ENCODE results near the gene DDX46.
A peak's percentile ranks its signal among the peaks of the same experiment; 100 is the strongest.
"Not testable (repeated sequence)": the region's sequence is repeated elsewhere in the genome, so short reads cannot be mapped to it uniquely, and the experiment has no call there.

The DDX46 gene, protein sequence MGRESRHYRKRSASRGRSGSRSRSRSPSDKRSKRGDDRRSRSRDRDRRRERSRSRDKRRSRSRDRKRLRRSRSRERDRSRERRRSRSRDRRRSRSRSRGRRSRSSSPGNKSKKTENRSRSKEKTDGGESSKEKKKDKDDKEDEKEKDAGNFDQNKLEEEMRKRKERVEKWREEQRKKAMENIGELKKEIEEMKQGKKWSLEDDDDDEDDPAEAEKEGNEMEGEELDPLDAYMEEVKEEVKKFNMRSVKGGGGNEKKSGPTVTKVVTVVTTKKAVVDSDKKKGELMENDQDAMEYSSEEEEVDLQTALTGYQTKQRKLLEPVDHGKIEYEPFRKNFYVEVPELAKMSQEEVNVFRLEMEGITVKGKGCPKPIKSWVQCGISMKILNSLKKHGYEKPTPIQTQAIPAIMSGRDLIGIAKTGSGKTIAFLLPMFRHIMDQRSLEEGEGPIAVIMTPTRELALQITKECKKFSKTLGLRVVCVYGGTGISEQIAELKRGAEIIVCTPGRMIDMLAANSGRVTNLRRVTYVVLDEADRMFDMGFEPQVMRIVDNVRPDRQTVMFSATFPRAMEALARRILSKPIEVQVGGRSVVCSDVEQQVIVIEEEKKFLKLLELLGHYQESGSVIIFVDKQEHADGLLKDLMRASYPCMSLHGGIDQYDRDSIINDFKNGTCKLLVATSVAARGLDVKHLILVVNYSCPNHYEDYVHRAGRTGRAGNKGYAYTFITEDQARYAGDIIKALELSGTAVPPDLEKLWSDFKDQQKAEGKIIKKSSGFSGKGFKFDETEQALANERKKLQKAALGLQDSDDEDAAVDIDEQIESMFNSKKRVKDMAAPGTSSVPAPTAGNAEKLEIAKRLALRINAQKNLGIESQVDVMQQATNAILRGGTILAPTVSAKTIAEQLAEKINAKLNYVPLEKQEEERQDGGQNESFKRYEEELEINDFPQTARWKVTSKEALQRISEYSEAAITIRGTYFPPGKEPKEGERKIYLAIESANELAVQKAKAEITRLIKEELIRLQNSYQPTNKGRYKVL

DNA sequence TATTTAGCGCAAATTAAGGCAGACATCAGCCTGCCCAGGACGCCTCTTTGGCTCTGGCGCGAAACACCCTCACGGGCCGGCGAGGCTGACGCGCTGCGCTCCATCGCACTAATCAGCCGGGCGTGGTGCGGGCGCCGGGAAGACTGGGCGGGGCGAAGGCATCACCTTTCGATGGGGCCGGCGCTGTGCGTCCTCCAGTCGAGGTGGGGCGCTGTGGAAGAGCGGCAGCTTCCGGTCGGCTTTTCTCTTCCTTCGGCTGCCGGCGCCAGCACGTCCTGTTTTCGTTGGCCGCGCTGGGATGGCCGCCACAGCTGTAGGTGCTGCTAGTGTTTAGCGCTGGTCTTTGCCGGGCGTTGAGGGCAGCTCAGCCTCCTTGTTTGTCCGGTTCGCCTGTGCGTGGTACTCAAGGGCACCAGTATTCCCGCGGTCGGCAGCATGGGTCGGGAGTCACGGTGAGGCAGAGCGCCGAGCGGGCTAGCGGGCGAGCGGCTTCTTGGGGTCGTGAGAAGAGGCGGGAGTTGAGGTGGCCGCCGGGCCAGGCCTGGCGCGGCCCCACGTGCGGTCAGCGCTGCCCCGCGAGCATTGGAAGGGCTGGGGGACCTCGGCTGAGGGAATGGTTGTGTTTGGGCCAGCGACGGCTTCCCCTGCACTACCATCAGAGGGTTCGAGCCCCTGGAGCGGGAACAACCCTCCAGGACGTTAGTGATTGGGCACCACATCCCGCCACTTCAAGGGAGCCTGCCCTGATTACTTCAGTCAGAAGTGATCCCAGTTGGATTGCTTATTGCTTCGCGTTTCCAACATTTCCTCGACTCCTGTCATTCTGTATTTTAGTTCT is at the start of gene DDX46:
Gene DDX46 (plus strand): TSS at position 276 of the 838 bp plus-strand sequence. CDS start 160 bp downstream, at position 436.
- peak; percentile 89 to 90 for DNase-seq (ENCODE audit: low read depth in 1 of 2, low spot score in 1 of 2)

DNA sequence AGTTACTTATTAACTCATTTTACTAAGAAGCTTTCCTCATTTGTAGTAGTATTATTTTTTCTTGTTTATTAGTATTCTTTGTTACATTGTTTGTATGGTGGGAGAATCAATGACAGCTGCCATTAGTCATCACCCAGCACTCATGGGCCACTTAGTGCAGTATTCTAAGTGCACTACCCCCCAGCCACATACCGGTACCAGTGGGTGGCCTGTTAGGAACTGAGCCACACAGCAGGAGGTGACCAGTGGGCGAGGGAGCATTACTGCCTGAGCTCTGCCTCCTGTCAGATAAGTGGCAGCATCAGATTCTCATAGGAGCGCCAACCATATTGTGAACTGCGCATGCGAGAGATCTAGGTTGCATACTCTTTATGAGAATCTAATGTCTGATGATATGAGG is 44.5 kb upstream of the DDX46 start:
- DNase-seq (ENCODE audit: low read depth in 1 of 2, low spot score in 1 of 2): no peak

DNA sequence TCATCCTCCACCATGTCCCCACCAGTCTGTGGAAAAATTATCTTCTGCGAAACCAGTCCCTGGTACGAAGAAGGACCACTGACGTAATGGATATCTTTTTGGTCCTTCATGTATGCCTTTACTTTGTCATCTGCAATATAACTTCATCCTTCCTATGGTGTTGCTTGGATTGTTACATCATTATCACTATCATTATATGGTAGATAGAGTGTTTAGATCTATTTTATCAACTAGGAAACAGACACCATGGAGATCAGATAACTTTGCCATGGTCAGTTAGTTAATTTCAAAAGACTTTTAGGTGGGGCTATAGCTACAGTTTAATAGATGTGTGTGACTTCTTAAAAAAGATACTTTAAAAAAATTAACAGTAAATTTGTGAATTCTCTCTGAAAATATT is 44.0 kb upstream of the DDX46 start:
- DNase-seq (ENCODE audit: low read depth in 1 of 2, low spot score in 1 of 2): no peak

DNA sequence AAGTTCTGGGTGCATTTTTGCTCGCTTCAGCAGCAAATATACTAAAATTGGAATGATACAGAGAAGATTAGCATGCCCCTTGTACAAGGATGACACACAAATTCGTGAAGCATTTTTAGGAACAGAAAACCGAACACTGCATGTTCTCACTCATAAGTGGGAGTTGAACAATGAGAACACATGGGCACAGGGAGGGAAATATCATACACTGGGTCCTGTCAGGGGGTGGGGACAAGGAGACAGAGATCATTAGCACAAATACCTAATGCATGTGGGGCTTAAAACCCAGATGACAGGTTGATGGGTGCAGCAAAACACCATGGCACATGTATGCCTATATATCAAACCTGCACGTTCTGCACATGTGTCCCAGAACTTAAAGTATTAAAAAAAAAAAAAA is 43.1 kb upstream of the DDX46 start:
- not testable (repeated sequence) for DNase-seq (ENCODE audit: low read depth in 1 of 2, low spot score in 1 of 2)

DNA sequence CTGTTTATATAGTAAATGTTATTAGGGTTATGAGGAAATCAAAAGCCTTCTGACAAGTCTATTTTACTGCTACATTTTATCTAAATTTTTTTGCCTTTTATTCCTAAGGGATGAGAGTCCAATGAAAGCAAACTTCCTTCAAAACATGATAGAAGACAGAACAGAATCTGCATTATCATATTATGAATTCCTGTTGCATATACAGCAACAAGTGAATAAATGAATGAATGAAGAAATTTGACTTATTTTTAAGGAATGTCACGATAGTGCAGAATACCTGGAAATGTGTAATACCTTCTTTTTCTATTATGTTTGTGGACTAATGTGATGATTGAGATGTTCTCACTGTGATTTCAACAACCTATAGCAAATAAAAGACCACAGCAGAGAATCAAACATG is 33.7 kb upstream of the DDX46 start:
- no peak for DNase-seq (ENCODE audit: low read depth in 1 of 2, low spot score in 1 of 2)

DNA sequence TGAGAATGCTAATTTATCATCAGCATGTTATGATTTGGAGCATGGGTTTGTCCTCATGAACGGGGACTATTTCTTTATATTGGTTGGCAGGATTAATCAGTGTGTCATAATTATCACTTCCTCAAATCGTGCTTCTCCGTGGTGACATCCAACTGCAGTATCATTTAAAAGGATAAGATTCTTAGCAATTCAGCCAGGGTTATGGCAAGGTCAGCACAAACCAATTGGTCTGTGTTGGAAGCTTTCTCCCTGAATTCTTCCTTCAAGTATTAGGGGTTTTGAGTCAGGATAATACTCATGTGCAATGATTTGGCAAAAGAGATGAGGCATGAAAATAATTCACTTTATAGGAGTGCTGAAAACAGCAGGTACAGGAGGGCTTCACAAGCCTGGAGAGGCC is 25.8 kb upstream of the DDX46 start:
- no peak for DNase-seq (ENCODE audit: low read depth in 1 of 2, low spot score in 1 of 2)

DNA sequence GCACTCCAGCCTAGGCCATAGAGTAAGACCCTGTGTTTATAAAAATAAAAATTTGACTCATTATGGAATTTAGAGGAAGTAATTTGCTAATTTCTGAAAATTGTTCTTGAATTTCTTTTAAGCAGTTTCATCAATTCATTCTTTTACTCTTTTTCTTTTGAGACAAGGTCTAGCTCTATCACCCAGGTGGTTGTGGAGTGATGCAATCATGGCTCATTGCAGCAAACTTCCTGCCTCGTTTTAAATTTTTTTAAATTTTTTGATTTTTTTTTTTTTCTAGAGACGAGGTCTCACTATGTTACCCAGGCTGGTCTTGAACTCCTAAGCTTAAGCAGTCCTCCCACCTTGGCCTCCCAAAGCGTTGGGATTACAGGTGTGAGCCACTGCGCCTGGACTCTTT is 23.3 kb upstream of the DDX46 start:
- DNase-seq (ENCODE audit: low read depth in 1 of 2, low spot score in 1 of 2): no peak

DNA sequence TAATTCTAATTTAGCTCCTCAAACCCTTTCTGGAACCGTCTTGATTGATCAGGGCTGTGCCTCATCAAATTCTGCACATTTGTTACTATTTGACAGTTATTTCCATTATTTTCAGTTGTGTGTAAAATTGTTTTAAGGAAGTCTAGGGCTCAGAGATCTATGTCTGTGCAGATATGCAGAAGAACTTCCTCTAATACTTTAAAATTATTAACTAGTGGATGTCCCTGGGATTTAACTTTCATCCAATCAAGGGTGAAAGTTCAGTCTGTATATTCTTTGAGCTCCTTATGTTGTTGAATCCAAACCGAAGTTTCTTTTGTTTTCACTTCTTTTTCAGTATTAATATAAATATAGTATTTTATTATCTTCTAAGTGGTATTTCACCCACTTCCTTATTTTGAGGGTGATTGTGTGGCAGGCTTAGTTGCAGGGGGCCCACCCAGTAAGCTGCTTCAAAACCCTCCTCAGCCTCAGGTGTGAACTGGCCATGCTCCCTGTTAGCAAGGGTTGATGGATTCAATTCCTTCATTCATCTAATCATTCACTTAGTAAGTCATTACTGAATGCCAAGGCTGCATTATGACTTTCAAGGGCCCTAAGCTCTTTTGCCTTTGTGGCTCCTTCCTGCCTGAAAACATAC is 22.3 kb upstream of the DDX46 start:
- no peak for DNase-seq (ENCODE audit: low read depth in 1 of 2, low spot score in 1 of 2)

DNA sequence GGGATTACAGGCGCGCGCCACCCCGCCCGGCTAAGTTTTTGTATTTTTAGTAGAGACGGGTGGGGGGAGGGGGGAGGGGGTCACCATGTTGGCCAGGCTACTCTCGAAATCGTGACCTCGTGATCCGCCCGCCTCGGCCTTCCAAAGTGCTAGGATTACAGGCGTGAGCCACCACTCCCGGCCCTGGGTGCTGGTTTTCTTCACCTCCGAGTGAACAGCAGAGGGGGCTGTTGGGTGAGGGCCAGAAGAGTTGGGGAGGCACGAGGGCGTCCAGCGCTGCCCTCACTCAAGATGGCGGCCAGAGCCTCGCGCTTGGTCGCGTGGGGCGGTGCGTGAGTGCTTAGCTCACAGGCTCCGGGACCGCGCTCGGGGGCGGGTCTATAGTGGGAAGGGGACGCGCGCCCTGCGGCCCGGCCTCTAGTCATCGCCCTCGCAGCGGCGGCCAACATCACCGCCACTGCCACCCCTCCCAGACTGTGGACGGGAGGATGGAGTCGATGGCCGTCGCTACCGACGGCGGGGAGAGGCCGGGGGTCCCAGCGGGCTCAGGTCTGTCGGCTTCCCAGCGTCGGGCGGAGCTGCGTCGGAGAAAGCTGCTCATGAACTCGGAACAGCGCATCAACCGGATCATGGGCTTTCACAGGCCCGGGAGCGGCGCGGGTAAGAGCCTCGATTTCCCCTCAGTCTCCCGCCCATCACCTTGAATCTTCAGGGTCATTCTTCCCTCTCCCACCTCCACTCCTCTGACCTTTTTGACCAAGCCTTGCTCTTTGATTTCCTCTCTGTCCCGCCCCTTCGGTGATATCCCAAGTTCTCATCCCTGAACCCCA is 20.2 kb upstream of the DDX46 start, which contains the start of gene CAMLG:
Gene CAMLG (plus strand): TSS at position 416 of the 830 bp plus-strand sequence. CDS start 73 bp downstream, at position 489.
- peak; percentile 93 to 96 for DNase-seq (ENCODE audit: low read depth in 1 of 2, low spot score in 1 of 2)

DNA sequence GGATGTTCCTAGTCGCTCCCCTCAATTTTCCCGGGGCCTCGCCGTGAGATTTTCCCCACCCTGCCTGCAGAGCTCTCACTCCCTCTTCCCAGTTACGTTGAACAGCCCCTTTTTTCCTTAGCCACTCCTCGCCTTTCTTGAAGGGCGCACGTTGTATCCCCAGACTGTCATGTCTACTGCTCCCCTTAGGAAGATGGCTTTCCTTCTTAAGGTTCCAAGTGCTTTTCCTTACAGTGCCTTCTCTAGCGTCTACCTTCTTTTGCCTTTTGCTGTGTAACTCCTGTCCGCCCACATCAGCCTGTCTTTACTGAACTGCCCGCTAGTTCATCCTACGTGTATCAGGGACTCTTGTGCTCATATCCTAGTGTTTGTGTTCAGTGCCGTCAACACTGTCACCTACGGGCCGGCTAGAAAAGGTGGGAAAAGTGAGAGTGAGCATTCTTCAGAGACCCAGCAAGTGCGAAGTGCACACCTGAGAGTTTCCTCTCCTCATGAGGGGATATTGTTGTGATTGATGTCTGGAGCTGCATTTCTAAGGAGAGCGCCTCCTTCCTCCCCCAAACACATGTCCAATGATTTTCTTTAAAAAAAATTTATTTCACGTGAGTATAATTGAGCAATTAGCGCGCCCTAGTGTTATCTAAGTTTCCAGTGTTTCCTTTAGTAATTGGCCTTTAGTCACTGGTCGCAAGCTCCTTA is 19.5 kb upstream of the DDX46 start:
- peak in 1 of 2 donors; percentile 5 for DNase-seq (ENCODE audit: low read depth in 1 of 2, low spot score in 1 of 2)

DNA sequence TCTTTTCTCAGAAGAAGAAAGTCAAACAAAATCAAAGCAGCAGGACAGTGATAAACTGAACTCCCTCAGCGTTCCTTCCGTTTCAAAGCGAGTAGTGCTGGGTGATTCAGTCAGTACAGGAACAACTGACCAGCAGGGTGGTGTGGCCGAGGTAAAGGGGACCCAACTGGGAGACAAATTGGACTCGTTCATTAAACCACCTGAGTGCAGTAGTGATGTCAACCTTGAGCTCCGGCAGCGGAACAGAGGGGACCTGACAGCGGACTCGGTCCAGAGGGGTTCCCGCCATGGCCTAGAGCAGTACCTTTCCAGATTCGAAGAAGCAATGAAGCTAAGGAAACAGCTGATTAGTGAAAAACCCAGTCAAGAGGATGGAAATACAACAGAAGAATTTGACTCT is 17.5 kb upstream of the DDX46 start:
- no peak for DNase-seq (ENCODE audit: low read depth in 1 of 2, low spot score in 1 of 2)

DNA sequence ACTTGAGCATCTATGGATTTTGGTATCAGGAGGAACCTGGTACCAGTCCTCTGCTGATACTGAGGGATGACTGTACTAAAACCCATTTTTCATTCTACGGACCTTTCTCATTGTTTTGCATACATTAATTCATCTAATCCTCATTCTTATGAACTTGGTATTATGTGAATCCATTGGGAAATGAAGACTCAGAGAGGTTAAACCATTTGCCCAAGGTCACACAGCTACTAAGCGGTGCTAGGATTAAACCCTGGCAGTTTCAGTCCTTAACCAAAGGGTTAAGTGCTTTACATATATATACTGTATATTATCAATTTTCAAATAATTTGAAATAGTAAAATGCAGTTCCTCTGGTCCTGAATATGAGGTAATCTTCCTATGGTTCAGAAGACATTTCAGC is 16.4 kb upstream of the DDX46 start:
- no peak for DNase-seq (ENCODE audit: low read depth in 1 of 2, low spot score in 1 of 2)

DNA sequence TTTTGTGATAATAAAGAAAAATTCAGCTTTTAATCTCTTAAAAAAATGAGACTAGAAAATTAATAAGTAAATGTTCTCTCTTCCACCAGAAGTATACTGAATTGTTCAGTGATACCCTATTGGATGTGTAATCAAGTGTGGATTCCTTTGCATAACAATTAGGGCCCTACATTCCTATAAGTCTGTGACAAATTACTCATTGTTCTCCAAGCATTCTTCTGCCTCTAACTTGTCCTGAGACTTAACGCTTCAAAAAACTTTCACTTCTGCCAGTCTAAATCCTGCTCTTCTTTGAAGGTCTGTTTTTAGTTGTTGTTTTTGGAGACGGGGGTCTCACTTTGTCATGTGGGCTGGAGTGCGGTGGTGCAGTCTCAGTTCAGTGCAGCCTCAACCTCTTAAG is 9.2 kb upstream of the DDX46 start:
- DNase-seq (ENCODE audit: low read depth in 1 of 2, low spot score in 1 of 2): no peak

DNA sequence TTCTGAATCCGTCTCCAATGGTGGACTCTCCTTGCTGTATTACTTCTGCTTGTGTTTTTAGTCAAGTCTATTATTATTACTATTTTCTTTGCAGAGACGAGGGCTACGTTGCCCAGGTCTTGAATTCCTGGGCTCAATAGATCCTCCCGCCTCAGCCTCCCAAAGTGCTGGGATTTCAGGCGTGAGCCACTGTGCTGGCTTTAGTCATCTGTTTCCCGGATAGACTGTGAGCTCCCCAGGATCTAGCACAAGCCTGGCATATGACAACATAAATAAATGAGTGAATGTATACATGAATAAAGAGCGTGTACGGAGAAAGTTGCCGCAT is 439 bp upstream of the DDX46 start:
- no peak for DNase-seq (ENCODE audit: low read depth in 1 of 2, low spot score in 1 of 2)

DNA sequence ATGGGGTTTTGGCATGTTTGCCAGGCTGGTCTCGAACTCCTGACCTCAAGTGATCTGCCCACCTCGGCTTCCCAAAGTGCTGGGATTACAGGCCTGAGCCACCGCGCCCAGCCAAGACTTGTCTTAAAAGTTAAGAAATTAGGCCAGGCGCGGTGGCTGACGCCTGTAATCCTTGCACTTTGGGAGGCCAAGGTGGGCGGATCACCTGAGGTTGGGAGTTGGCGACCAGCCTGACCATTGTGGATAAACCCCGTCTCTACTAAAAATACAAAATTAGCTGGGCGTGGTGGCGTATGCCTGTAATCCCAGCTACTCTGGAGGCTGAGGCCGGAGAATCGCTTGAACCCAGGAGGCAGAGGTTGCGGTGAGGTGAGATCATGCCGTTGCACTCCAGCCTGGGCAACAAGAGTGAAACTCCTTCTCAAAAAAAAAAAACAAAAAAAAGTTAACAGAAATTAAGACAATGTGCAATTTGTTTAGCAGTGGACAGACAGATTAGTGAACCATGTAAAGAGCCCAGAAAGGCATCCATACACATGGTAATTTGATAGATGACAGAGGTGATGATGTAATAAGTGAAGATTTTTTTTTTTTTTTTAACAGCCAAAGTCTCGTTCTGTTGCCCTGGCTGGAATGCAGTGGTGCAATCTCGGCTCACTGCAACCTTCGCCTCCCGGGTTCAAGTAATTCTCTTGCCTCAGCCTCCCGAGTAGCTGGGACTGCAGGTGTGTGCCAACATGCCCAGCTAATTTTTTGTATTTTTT is 9.1 kb downstream of the DDX46 start:
- not testable (repeated sequence) for DNase-seq (ENCODE audit: low read depth in 1 of 2, low spot score in 1 of 2)

DNA sequence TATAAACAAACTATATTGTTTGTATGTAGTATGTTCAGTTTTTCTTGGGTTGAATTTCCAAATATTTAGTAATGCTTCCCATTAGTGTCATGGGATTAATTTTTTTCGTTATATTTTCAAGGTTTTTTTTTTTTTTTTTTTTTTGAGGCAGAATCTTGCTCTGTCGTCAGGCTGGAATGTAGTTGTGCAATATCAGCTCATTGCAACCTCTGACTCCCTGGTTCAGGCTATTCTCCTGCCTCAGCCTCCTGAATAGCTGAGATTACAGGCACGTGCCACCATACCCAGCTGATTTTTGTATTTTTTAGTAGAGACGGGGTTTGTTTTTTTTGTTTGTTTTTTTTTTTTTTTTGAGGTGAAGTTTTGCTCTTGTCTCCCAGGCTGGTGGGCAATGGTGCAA is 10.6 kb downstream of the DDX46 start:
- DNase-seq (ENCODE audit: low read depth in 1 of 2, low spot score in 1 of 2): no peak

DNA sequence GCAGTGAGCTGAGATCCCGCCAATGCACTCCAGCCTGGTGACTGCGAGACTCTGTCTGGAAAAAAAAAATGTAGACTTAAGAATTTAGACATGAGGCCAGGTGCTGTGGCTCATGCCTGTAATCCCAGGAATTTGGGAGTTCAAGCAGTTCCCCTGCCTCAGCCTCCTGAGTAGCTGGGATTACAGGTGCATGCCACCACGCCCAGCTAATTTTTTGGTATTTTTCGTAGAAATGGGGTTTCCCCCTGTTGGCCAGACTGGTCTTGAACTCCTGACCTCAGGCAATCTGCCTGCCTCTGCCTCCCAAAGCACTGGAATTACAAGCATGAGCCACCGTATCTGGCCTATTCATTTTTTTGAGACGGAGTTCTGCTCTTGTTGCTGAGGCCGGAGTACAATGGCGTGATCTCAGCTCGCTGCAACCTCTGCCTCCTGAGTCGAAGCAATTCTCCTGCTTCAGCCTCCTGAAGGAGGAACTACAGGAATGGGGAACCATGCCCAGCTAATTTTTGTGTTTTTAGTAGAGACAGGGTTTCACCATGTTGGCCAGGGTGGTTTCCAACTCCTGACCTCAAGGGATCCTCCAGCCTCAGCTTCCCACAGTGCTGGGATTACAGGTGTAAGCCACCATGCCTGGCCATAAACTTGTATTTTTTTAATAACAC is 14.0 kb downstream of the DDX46 start:
- DNase-seq (ENCODE audit: low read depth in 1 of 2, low spot score in 1 of 2): no peak

DNA sequence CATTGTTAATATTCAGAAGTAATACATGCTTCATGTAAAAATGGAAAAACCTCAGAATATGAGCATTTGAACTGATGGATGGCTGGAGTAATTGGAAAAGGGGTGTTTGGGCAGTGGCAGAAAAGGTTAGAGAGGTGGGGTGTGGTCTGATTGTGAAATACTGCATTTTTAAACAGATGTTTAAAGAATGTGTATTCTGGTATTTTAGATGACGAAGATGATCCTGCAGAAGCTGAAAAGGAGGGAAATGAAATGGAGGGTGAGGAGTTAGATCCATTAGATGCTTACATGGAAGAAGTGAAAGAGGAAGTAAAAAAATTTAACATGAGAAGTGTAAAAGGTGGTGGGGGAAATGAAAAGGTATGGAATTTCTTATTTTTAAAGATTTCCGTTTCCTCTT is 18.8 kb downstream of the DDX46 start:
- DNase-seq (ENCODE audit: low read depth in 1 of 2, low spot score in 1 of 2): no peak

Measured in activated T-helper 1 cell treated with anti-CD3 and anti-CD28 coated beads, Interleukin-2, amount 50 U/mL, for 16 hours (primary cell).